Breast epithelium (tissue), 3 donors: ENCODE measurements around the gene MAMDC4.

Experiments
- CTCF ChIP-seq, 3 donors: fragments of 450-650 bp; IDR thresholded peaks; one replicate each; pipeline ENCODE4 v1.5.1; 2016 to 2017; ENCODE audit warnings: antibody characterized with exemption in 3 of 3, mild to moderate bottlenecking in 3 of 3, moderate library complexity in 3 of 3
- POLR2AphosphoS5 ChIP-seq, 3 donors: sonication (generic); formaldehyde crosslinking; IDR thresholded peaks; one replicate each; pipeline ENCODE4 v1.6.1; 2017; ENCODE audit warnings: antibody characterized with exemption in 3 of 3

- TF ChIP-seq CTCF (IDR thresholded peaks at IDR 0.05) (no peak), POLR2AphosphoS5 (IDR thresholded peaks at IDR 0.05) (no peak)
Observed at GRCh38 chr9:136829412-136829811, 22.7 kb upstream of the MAMDC4 start.
